ENCODE measurements around the gene LDLRAD4.

The LDLRAD4 gene

DNA sequence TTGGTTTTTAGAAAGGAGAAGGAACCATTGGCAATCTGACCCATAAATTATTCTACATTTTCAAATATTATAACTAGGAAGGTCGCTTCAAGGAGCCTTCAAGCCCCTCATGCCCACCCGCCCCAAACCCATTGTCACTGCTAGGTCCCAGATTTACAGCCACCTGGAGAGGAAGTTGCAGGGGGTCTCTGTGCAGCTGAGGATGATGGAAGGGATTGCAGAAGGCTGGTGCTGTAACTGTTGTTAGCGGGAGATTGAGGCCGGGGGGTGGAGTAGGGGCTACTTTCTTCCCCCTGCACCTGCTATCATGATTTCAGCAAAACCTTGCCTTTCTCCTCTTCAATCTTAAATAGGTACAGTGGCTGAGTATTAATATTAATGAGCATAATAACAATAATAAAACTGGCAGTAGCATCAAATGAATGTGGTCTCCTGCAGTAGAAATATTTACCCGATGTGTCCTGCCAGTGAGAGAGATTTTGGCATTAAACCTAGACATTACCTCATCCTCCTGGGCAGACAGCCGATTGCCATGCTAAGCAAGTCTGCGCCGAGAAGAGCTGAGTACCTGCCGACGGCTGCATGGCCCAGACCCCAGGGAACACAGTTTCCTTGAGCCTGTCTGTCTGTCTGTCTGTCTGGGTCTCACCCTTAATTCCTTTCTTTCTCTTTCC lies 282.4 kb downstream of the LDLRAD4 start:
- peak; percentile 83 for DNase-seq

GRCh38 chr18:13501543-13501887 lies 283.0 kb downstream of the LDLRAD4 start:
- no peak for DNase-seq

GRCh38 chr18:13501891-13502290 lies 283.3 kb downstream of the LDLRAD4 start:
- no peak for DNase-seq

- no peak for DNase-seq
Measured at GRCh38 chr18:13502585-13502984, 284.0 kb downstream of the LDLRAD4 start.

GRCh38 chr18:13503836-13504235 lies 285.3 kb downstream of the LDLRAD4 start:
- DNase-seq = no peak

- DNase-seq = no peak
Measured at GRCh38 chr18:13505780-13506345, 287.3 kb downstream of the LDLRAD4 start.

DNA sequence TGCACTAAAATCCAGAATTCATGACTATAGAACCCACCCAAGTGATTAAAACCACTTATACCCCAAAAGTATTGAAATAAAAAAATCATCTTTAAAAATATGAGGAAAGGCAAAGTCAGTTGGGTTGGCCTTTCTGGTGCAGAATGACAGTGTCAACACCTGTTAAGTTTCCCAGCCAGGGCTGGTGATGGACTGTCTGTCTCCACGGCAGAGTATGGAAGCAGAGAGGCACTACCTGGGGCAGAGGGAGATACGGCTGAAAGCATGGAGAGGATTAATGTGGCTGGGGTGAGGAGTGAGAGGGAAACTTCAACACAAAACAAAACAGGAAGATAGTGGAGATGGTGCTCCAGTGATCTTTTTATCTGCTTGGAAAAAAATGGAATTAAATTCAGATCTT lies 292.0 kb downstream of the LDLRAD4 start:
- no peak for DNase-seq

- no peak for DNase-seq
Measured at GRCh38 chr18:13511961-13512577, 293.5 kb downstream of the LDLRAD4 start.

GRCh38 chr18:13513021-13513420 lies 294.5 kb downstream of the LDLRAD4 start:
- peak; percentile 18 for DNase-seq

DNA sequence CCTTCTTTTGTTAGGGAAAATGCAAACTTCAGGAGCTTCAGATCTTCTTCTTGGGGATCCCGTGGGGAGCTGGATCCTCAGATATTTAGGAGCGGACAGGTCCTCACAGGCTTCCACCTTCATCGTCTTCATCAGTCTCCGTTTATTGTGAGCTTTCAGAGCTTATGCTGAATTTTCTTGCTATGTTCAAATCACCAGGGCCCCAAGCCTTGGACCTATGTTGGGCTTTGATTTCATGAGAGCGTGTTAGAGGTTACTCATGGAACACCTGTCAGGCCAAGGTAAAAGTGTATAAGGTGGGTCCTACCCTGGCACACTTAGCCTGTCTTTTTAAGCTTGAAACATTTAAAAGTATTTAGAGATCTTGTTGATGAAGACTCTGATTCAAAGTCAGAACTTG lies 294.9 kb downstream of the LDLRAD4 start:
- DNase-seq = no peak

DNA sequence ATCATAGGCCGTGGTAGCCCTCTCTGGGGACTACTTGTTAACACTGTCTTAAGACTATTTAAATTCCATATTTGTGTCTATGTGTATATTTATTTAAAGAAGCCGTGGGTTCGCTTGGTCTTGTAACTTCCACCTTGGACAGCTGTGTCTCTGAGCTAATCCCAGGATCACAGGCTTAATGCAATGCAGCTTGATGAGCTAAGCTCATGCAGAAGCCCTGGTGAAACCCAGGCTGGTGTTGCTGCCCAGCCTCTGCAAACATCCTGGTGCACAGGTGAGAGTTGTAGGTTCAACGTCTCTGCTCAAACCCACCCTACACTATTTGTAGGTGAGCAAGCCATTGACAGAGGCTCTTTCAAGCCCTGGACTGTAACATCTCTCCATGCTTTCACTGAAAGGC lies 296.0 kb downstream of the LDLRAD4 start:
- DNase-seq = no peak

DNA sequence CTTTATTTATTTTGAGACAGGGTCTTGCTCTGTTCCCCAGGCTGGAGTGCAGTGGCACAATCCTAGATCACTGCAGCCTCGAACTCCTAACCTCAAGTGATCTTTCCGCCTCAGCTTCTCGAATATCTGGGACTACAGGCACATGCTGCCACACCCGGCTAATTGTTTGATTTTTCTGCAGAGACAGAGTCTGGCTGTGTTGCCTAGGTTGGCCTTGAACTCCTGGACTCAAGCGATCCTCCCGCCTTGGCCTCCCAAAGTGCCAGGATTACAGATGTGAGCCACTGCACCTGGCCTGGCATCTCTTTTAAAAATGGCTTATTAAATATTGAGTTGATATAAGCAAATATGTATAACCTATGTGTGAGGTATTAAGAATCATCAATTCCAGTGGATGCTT lies 298.3 kb downstream of the LDLRAD4 start:
- no peak for DNase-seq

GRCh38 chr18:13517369-13517768 lies 298.8 kb downstream of the LDLRAD4 start:
- DNase-seq = no peak

- DNase-seq = no peak
Measured at GRCh38 chr18:13518382-13518781, 299.8 kb downstream of the LDLRAD4 start.

- no peak for DNase-seq
Measured at GRCh38 chr18:13520306-13520705, 301.7 kb downstream of the LDLRAD4 start.

DNA sequence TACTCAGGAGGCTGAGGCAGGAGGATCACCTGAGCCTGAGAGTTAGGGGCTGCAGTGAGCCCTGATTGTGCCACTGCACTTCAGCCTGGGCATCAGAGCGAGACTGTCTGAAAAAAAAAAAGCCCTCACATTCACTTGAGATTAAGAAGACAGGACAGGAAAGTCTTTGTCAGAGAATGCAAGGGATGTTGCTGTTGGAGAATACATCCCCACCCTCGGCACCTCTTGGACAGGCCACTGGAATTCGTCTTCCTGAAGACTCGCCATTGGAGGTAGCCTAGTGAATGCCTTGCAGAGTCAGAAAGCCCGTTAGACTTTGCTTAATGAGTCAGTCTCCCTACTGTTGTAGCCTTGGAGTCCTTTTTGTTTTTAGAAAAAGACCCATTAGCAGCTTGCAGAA lies 302.2 kb downstream of the LDLRAD4 start:
- DNase-seq = no peak

- no peak for DNase-seq
Measured at GRCh38 chr18:13521418-13521817, 302.9 kb downstream of the LDLRAD4 start.

- DNase-seq = no peak
Measured at GRCh38 chr18:13522256-13522655, 303.7 kb downstream of the LDLRAD4 start.

- no peak for DNase-seq
Measured at GRCh38 chr18:13522861-13523660, 304.5 kb downstream of the LDLRAD4 start.

DNA sequence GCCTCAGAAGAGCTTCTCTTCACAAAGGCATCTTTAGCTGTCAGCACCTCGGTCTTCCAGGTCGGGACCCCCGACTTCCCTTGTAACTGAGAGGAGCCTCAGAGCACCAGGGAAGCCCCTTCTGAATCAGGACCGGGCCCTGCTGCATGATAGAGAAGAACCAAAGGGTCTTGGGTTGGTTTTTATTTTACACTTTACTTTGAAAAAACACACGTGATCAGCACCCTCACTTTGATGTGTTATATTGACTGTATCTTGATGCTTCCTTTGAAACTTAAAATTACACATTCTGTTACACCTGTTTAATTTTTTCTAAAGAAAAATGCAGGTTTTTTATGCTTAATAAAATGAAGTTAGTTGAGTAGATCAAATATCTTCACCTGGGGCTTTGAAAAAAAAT lies 305.5 kb downstream of the LDLRAD4 start:
- no peak for DNase-seq

- DNase-seq = no peak
Measured at GRCh38 chr18:13524811-13525210, 306.3 kb downstream of the LDLRAD4 start.

GRCh38 chr18:13525381-13526029 lies 306.9 kb downstream of the LDLRAD4 start:
- no peak for DNase-seq

GRCh38 chr18:13526519-13526918 lies 308.0 kb downstream of the LDLRAD4 start:
- no peak for DNase-seq
